Kidney glomerular epithelial cell (primary cell): ENCODE results near the gene CDK14.

Experiments
- DNase-seq: peaks from one replicate; lab custom pipeline; 2025; lab: John Stamatoyannopoulos, UW

The CDK14 gene

DNA sequence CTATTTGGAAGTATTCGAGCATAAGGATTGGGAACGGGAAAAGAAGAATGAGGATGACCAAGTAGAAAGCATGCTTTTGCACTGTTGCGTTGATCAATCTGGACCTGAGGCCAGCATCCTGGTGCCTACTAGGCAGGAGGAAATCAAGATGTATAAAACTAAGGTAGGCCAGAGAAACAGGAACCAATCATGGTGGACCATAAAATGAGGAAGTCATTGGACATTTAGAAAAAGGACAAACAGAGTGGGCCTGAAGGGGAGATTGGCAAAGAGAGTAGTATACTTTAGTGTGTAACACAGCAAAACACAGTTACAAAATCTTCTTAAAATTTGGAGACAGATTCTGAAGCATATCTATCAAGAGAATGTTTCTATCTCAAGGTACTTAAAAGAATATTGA lies 497.1 kb downstream of the CDK14 start:
- no peak for DNase-seq

DNA sequence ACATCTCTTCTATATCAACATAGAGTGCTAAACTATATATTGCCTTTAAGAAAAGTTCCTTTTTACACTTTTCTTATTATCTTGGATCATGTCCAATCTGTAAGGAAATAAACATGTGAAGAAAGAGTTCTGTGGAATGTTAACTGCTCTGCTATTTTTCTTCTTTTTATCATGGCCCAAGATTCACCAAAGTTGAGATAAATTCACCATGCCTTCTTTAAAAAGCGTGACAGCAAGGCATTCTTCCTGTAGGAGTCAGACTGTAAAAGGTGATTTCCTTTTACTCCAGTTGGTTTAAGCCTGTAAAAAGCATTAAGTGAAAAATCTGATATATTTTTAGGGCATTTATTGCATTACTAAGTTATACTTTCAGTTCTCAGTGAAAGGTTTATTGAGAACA lies 502.4 kb downstream of the CDK14 start:
- peak; percentile 6 for DNase-seq

DNA sequence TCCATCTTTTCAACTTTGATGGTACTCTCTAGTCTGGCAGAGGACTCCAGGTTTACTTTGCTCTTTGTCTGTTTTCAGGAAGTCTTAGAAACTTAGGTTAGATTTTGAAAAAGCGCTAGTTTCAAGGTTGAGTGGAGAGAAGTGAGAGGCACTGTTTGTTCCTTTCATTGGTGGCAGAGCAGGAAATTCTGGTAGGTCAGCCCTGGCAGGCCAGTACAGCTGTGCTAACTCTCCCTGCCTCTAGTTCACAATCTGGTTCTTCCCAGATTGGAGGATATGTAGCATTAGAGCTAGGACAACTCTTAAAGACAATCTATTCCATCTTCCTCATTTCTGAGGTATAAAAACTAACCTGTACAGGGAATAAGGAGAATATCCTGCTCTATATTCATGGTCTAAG lies 507.2 kb downstream of the CDK14 start:
- DNase-seq = no peak

- no peak for DNase-seq
These were observed 511.3 kb downstream of the CDK14 start for GRCh38 chr7:91107460-91107859.

DNA sequence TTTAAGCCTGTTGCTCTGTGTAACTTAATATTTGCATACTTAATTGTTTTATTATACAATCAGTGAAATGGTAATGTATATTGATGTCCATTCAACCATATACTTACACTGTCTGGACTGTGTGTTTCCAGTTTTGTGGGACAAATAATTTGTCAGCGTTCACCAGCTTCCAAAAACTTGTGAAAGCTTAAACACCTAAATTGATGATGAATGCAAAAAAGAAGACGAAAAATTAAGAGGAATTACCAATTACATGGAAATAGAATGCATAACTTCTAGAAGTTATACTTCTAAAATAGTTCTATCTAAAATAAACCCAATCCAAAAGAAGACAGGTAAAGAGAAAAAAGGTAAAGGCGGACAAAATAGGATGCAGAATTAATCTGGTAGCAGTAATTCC lies 513.1 kb downstream of the CDK14 start:
- DNase-seq = no peak

- DNase-seq = no peak
These were observed 516.8 kb downstream of the CDK14 start for GRCh38 chr7:91112902-91113341.

GRCh38 chr7:91114232-91114631 lies 518.1 kb downstream of the CDK14 start:
- DNase-seq = no peak

GRCh38 chr7:91126762-91127161 lies 530.6 kb downstream of the CDK14 start:
- no peak for DNase-seq

DNA sequence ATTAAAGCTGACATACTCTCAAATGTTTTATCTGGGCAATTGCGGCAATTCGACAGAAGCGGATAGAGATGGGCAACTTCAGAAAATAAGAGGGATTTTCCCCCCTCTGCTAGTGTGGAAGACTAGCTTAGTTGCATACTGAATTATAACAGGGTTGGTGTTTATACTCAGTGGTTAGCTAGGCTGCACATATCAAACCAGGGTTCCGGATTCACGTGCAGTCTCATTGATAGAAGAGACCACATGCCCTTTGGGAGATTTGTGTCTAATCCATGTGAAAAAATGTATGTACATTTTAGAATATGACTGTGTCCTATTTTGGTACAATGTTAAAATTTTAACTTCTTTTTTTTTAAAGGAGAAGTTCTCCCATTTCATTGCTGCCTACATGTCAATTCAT lies 531.2 kb downstream of the CDK14 start:
- no peak for DNase-seq

- DNase-seq = no peak
These were observed 531.8 kb downstream of the CDK14 start for GRCh38 chr7:91127959-91128358.

DNA sequence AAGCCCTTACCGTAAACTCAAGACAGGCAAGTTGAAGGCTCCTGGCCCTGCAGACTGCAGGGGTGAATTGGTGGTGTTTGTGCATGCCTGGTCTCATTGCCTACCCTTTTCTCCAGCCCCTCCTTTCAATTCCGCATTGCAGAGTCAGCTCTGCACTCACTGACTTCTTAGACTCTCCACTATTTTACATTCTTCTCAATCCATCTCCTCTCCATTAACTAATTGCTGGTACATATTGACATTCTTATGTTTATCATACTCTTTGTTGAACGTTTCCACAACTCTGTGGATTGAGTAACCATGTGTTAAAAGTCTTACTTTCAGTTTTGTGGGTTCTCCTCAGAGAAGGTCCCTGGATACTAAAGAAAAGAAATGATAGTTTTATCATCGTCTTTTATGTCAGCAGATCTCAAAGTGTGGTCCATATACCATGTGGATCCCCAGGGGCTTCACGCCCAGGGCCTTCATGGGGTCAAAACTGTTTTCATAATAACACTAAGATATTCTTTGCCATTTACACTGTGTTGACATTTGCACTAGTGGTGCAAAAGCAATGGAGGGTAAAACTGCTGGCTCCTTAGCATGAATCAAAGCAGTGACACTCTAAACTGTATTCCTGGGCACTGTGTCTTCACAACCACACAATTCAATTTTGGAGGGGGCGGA lies 532.7 kb downstream of the CDK14 start:
- DNase-seq = no peak

DNA sequence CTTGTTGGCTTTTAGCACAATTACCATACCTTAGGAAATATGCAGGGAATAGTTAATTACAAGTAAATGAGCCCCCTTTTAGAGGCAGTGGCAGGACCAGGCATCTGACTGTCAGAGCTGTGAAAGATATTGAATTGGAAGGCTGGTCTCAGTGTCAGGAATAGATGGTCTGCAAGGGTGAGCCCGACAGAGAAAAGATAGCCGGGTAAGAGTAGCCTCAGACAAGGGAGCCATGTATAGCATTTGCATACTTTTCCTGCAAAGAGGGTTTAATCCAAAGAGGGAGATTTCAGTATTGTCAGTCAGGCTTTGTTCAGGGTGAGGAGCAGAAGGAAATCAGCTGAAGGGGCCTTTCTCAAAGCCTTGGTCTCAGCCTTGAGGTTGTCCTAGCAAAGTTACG lies 539.2 kb downstream of the CDK14 start:
- DNase-seq = no peak

GRCh38 chr7:91135703-91136430 lies 539.7 kb downstream of the CDK14 start:
- DNase-seq = no peak

DNA sequence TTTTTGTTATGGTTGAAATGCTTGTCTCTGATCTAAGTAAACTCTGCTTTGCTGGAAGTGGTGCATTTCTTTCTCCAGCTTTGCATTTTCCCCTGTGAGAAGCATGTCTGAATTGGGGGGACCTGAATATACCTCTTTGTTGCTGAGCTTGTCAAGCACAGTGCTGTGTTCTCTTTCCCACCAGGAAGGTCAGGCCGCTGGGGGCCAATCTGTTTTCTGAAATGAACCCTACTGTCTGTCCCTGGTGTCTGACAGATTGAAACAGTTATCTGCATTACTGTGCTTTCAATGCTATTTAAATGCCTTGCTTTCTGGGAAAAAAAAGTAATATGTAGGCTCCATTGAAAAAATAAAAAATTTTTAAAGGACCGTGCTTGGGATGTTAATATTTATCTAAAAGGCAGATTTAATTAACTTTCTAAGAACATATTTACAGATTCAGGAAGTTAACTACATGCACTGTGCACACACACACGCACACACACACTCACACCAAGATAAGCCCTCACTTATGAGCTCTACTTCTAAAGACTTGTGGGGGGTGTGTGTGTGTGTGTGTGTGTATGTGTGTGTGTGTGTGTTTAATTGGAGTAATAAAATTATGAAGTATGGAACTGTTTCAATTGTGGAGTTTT lies 541.1 kb downstream of the CDK14 start:
- peak; percentile 30 for DNase-seq

DNA sequence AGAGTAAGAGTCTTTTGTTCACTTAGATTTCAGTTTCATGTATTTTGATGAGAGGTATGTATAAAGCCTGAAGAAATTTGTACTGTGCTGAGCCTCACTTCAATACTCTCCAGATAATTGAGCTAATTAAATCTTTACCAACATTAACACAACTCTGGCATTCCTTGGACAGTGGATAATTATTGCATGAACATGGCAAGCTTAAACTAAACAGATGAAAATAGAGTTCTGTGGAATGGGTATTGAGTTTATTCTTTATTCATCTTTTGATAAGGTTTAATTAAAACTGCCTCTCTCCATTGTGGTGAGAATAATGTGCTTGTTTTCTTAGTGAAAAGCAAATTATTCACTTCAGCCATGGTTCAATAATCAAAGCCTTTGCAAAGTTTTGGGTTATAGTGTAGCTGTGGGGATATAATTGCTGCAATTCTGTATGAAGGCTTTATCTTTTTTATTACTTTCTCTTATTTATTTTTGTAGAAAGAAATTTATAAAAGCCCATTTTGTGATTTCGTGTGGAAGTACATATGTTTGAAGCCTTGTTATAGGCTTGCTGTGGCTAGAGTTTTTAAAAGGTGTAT lies 541.8 kb downstream of the CDK14 start:
- DNase-seq = no peak

DNA sequence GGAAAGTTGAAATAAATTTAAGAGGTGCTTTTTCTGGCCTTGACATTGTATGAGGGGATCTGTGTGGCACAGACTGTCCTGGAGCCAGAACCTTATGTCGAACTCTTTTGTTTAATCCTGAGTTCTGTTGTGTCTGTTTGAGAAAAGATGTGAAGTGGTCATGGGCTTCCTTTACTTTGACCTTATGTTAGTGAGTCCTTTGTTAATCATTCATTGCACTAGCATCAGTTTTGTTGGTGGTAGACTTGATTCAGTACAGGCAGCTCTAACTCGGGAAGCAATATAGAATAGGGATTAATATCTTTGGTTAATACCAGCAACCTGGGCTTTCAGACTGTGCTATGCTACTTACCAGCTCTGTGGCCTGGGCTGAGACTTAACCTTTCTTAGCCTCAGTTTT lies 544.2 kb downstream of the CDK14 start:
- no peak for DNase-seq

GRCh38 chr7:91140982-91141381 lies 544.9 kb downstream of the CDK14 start:
- peak; percentile 6 for DNase-seq

DNA sequence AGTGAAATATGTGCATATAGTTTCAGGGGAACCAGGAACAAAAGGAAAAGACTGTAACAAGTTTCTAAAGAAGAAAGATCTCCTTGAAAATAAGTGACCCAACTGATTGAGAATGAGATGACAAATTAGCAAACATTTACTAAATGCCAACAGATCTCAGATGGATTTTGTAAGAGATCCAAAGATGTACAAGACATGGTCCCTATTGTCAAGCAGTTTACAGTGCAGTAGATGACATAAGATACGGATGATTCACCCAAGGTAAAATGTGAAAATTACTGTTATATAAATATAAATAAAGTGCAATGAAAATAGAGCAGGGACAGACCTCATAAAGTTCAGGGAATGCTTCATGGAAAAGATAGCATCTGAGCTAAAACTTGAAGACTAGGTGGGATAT lies 546.6 kb downstream of the CDK14 start:
- no peak for DNase-seq

DNA sequence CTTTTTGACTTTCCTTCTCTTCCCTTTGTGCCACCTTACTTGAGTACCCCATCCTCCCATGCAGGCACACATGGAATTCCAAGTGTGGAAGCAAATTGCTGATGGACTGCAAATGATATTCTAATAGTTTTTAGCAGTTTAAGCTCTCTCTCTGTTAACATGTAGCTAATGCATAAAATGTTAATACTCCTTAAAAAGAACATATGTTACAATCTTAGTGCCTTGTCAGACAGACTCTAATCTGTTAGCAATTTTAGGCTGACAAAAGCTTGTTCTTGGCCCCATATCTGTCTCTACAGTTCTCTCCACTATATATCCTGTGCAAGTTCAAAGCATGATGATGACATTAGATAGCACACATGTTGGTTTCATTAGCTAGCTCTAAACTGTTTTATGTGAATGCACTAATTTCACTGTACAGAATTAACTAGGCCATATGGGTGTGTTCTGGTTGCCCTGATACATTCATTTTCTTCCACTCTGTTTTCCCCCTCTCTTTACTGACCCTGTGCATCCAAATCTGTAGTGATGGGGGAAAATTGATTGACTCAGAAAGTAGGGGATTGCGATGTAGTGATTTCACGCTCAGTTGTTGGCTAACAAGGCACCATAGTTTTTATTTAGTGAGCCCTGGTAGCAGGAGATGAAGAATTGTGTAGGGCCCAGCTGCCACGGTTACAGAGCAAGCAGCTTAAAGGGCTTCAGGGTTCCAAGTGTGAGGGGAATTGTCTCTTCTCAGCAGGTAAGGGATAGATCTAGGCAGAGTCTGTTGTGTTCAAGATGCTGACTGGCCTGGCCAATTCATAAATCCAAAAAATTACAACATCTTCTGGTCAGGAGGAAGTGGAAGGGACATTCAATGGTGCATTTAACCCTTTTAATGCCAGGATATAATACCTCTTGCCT lies 553.5 kb downstream of the CDK14 start:
- no peak for DNase-seq

DNA sequence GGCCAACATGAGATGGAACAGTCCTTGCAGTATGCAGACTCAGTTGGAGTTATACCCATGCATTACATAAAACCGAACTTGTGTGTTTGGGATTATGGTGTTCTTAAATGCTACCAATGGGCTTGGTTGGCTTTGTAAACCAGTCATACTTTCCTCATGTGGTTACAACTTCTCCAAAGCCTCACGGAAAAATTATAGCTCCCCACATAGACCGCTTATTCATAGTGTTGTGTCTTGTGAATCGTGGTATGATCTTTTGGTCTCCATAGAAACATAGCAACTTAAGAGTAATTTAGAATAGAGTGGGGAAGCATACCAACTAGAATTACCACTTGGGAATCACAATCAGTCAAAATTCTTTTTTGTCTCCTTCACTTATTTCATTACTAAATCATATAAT lies 555.8 kb downstream of the CDK14 start:
- no peak for DNase-seq

- no peak for DNase-seq
These were observed 560.4 kb downstream of the CDK14 start for GRCh38 chr7:91156316-91157185.
